H1 (cell line): ENCODE measurements around the gene NEDD4L. TPM values are rescaled to one million over a fixed set of nuclear protein-coding genes. Genes with fewer than 3 reads are reported as not detected.

Source experiments
- CTCF ChIA-PET: fragments of 300-600 bp; sonication (Branson Sonifier 250); formaldehyde crosslinking; loops from one replicate; lab custom pipeline; 2021; ENCODE audit not compliant: partially characterized antibody; lab: Charles Lee
- POLR2A ChIA-PET: fragments of 300-600 bp; sonication (Branson Sonifier 250); formaldehyde crosslinking; loops from one replicate; lab custom pipeline; 2021; ENCODE audit warnings: inconsistent platforms; ENCODE audit not compliant: partially characterized antibody; lab: Charles Lee
- DNase-seq, 2 experiments: peaks; one replicate each; pipeline versions ENCODE4 v3.0.0 to v3.0.0-alpha.2; 2010 to 2022; ENCODE audit warnings: low spot score in 2 of 2, low read depth in 1 of 2, mixed read lengths in 1 of 2
- FAIRE-seq: peaks from 2 replicates; lab custom pipeline; 2011; peaks lifted over from hg19 to GRCh38; lab: Jason Lieb, UNC
- H2AFZ ChIP-seq: 2 replicates; pipeline ENCODE4 v1.8.1; 2012; ENCODE audit warnings: low read length, inconsistent platforms
- H2AK5ac ChIP-seq: 2 replicates; pipeline ENCODE4 v1.6.1; 2013; ENCODE audit warnings: low read depth, low read length
- H2BK120ac ChIP-seq: replicated peaks from 2 replicates; pipeline ENCODE3; 2013; ENCODE audit warnings: low read depth, low read length, inconsistent platforms
- H2BK12ac ChIP-seq: 2 replicates; pipeline ENCODE4 v1.6.1; 2013; ENCODE audit warnings: low read depth, low read length
- H2BK15ac ChIP-seq: 2 replicates; pipeline ENCODE4 v1.6.1; 2013; ENCODE audit warnings: low read length
- H2BK20ac ChIP-seq: 2 replicates; pipeline ENCODE4 v1.6.1; 2013; ENCODE audit warnings: low read length
- H2BK5ac ChIP-seq: 2 replicates; pipeline ENCODE4 v1.6.1; 2013; ENCODE audit warnings: low read depth, low read length
- H3K14ac ChIP-seq: 2 replicates; pipeline ENCODE4 v1.6.1; 2013; ENCODE audit warnings: inconsistent platforms; ENCODE audit not compliant: insufficient read length
- H3K18ac ChIP-seq: 2 replicates; pipeline ENCODE4 v1.6.1; 2013; ENCODE audit warnings: low read length; ENCODE audit errors: extremely low read depth
- H3K23ac ChIP-seq: 2 replicates; pipeline ENCODE4 v1.6.1; 2013; ENCODE audit warnings: inconsistent platforms; ENCODE audit not compliant: insufficient read length
- H3K23me2 ChIP-seq: 2 replicates; pipeline ENCODE4 v1.6.1; 2013; ENCODE audit warnings: low read depth, low read length
- H3K27ac ChIP-seq: 2 replicates; pipeline ENCODE4 v1.6.1; 2011; ENCODE audit warnings: low read depth, low read length, inconsistent platforms
- H3K27me3 ChIP-seq, 4 experiments: replicated peaks in 1 of 4; 1 replicate in 1 of 4; 2 replicates in 3 of 4; pipeline versions ENCODE4 v1.6.1 to v1.8.1; 2011 to 2013; ENCODE audit warnings: low read length in 3 of 4, mild to moderate bottlenecking in 3 of 4, inconsistent platforms in 2 of 4, mixed read lengths in 2 of 4, moderate library complexity in 1 of 4; ENCODE audit not compliant: control insufficient read depth in 3 of 4, insufficient read depth in 3 of 4; ENCODE audit errors: extremely low read depth in 1 of 4
- H3K36me3 ChIP-seq, 4 experiments: 2 replicates each; pipeline versions ENCODE4 v1.6.1 to v1.8.1; 2011 to 2013; ENCODE audit warnings: mild to moderate bottlenecking in 4 of 4, low read length in 3 of 4, moderate library complexity in 2 of 4, control low read depth in 1 of 4, inconsistent platforms in 1 of 4; ENCODE audit not compliant: insufficient read depth in 4 of 4, control insufficient read depth in 2 of 4
- H3K4ac ChIP-seq: replicated peaks from 2 replicates; pipeline ENCODE3; 2013; ENCODE audit warnings: low read length, low read depth, mixed read lengths, inconsistent platforms; ENCODE audit not compliant: insufficient read length
- H3K4me1 ChIP-seq, 4 experiments: replicated peaks in 1 of 4; 1 replicate in 1 of 4; 2 replicates in 3 of 4; pipeline versions ENCODE4 v1.6.1 to v1.8.1; 2011 to 2013; ENCODE audit warnings: low read length in 3 of 4, inconsistent platforms in 2 of 4, mixed read lengths in 1 of 4; ENCODE audit not compliant: insufficient read depth in 4 of 4, control insufficient read depth in 3 of 4
- H3K4me2 ChIP-seq, 2 experiments: 2 replicates each; pipeline versions ENCODE4 v1.6.1 to v1.8.1; 2011 to 2013; ENCODE audit warnings: low read depth in 2 of 2, low read length in 2 of 2, control low read depth in 1 of 2, inconsistent platforms in 1 of 2, mild to moderate bottlenecking in 1 of 2; ENCODE audit not compliant: insufficient read depth in 1 of 2
- H3K4me3 ChIP-seq, 4 experiments: fragments of 200-600, 300-600 bp in 1 of 4; sonication (generic), shearing (Covaris generic), sonication (Bioruptor Twin) in 1 of 4; 2 replicates each; pipeline versions ENCODE4 v1.5.1 to v1.8.1; 2011 to 2016; ENCODE audit warnings: low read length in 4 of 4, low read depth in 3 of 4, control low read depth in 2 of 4, inconsistent platforms in 2 of 4, mild to moderate bottlenecking in 2 of 4, mixed read lengths in 1 of 4, moderate library complexity in 1 of 4; ENCODE audit not compliant: insufficient read depth in 2 of 4; ENCODE audit errors: extremely low read depth in 1 of 4
- H3K56ac ChIP-seq: replicated peaks from 2 replicates; pipeline ENCODE3; 2013; ENCODE audit warnings: low read depth, mild to moderate bottlenecking, mixed read lengths, low read length, inconsistent platforms; ENCODE audit not compliant: insufficient read length
- H3K79me1 ChIP-seq: 2 replicates; pipeline ENCODE4 v1.6.1; 2013; ENCODE audit warnings: low read depth, low read length, control low read depth
- H3K79me2 ChIP-seq, 2 experiments: 2 replicates each; pipeline versions ENCODE4 v1.6.1 to v1.8.1; 2012 to 2013; ENCODE audit warnings: low read length in 2 of 2, mild to moderate bottlenecking in 2 of 2, inconsistent platforms in 1 of 2; ENCODE audit not compliant: insufficient read depth in 2 of 2, control insufficient read depth in 1 of 2
- H3K9ac ChIP-seq, 4 experiments: replicated peaks in 1 of 4; 1 replicate in 1 of 4; 2 replicates in 3 of 4; pipeline versions ENCODE4 v1.6.1 to v1.8.1; 2011 to 2013; ENCODE audit warnings: low read depth in 3 of 4, low read length in 3 of 4, control low read depth in 2 of 4, mild to moderate bottlenecking in 2 of 4, moderate library complexity in 2 of 4, inconsistent platforms in 1 of 4; ENCODE audit errors: extremely low read depth in 1 of 4
- H3K9me3 ChIP-seq, 2 experiments: 2 replicates each; pipeline versions ENCODE4 v1.6.1 to v1.8.1; 2012 to 2013; ENCODE audit warnings: mild to moderate bottlenecking in 2 of 2, moderate library complexity in 2 of 2, control low read depth in 1 of 2, inconsistent platforms in 1 of 2, low read depth in 1 of 2, low read length in 1 of 2, mixed read lengths in 1 of 2; ENCODE audit not compliant: insufficient read depth in 2 of 2
- H4K20me1 ChIP-seq, 2 experiments: replicated peaks in 1 of 2; 2 replicates each; pipeline versions ENCODE3 to v1.8.1; 2011 to 2013; ENCODE audit warnings: inconsistent platforms in 2 of 2, low read length in 2 of 2, mild to moderate bottlenecking in 1 of 2; ENCODE audit not compliant: insufficient read depth in 2 of 2, control insufficient read depth in 1 of 2
- H4K5ac ChIP-seq: 2 replicates; pipeline ENCODE4 v1.6.1; 2013; ENCODE audit warnings: low read length, low read depth, mixed read lengths, inconsistent platforms; ENCODE audit not compliant: insufficient read length
- H4K8ac ChIP-seq: 2 replicates; pipeline ENCODE4 v1.8.0; 2013; ENCODE audit warnings: mild to moderate bottlenecking, moderate library complexity, low read length, inconsistent platforms; ENCODE audit not compliant: insufficient read depth; ENCODE audit errors: extremely low read depth
- H4K91ac ChIP-seq: replicated peaks from 2 replicates; pipeline ENCODE3; 2013; ENCODE audit warnings: low read length, mixed read lengths, inconsistent platforms; ENCODE audit not compliant: insufficient read length
- CTBP2 ChIP-seq: IDR thresholded peaks from 2 replicates; pipeline ENCODE4 v1.7.0; 2011; ENCODE audit warnings: borderline replicate concordance, mild to moderate bottlenecking, moderate library complexity, mixed read lengths, low read length; ENCODE audit not compliant: insufficient read depth, insufficient read length
- KDM1A ChIP-seq: fragments of 200-600, 300-600 bp; sonication (generic); IDR thresholded peaks from 2 replicates; pipeline ENCODE4 v1.7.1; 2016; ENCODE audit warnings: mild to moderate bottlenecking, low read length, borderline replicate concordance
- POLR2A ChIP-seq, 2 experiments: IDR thresholded peaks; 1 replicate in 1 of 2; 2 replicates in 1 of 2; pipeline ENCODE4 v1.6.1; 2011; ENCODE audit warnings: low read depth in 2 of 2, low read length in 2 of 2, mild to moderate bottlenecking in 2 of 2; ENCODE audit errors: control extremely low read depth in 1 of 2
- ZNF274 ChIP-seq: IDR thresholded peaks from 2 replicates; pipeline ENCODE4 v1.7.0; 2012; ENCODE audit warnings: low read length, borderline replicate concordance; ENCODE audit errors: extremely low read depth
- WGBS, 2 experiments: shearing (Covaris generic) in 1 of 2; methylation state at CpG; one replicate each; pipeline versions ENCODE4 v1.1.6 to v1.1.7; 2013 to 2015; ENCODE audit warnings: low lambda C conversion rate in 2 of 2, mixed read lengths in 2 of 2, inconsistent platforms in 1 of 2, low coverage in 1 of 2, missing lambda C conversion rate in 1 of 2; ENCODE audit not compliant: insufficient replicate concordance in 2 of 2, insufficient coverage in 1 of 2, insufficient read length in 1 of 2; ENCODE audit errors: extremely low coverage in 1 of 2, missing lambda C conversion rate in 1 of 2; 5-methylcytosine and 5-hydroxymethylcytosine counted together
- polyA plus RNA-seq, 7 experiments: library from polyadenylated mRNA; depleted of rRNA in 3 of 7; stranded (reverse) in 5 of 7; unstranded in 2 of 7; fragments of >200 nt in 5 of 7; fragments of 200-250 nt in 2 of 7; gene quantifications; 1 replicate in 5 of 7; 2 replicates in 1 of 7; 4 replicates in 1 of 7; pipeline versions ENCODE4 v1.2.1 to v1.2.3, GENCODE V29; 2011 to 2013; ENCODE audit warnings: missing spikeins in 2 of 7, mixed read lengths in 2 of 7
- total RNA-seq: library from RNA; stranded (reverse); fragmentation: NEBNext Ultra II Directional; extraction: Animal tissue kit (Norgen Biotek cat#: 25700); gene quantifications from 2 replicates; pipeline ENCODE4 v1.2.1, GENCODE V29; 2021

The NEDD4L gene
- total and polyA plus RNA-seq, 2 of the 8 experiments (the other 6 are each of a cell fraction or from before 2014, with no cell fraction given) = 37.3 to 69.8 TPM

DNA sequence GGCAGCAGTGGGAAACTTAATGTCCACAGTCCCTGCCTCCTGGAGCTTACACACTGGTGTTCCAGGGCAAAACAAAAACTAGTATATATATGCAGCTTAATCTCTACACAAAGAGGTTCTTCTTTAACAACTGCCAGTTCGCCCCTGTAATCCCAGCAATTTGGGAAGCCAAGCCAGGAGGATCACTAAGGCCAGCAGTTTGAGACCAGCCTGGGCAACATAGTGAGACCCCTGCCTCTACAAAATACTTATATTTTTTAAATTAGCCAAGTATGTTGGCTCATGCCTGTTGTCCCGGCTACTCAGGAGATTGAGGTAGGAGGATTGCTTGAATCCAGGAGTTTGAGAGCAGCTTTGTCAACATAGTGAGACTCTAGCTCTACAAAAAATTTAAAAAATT lies 17.2 kb upstream of the NEDD4L start:
- TF ChIP-seq KDM1A (peak; percentile 62; the same call in 1 of the 2 replicates), CTBP2 (no peak), POLR2A (IDR thresholded peaks at IDR 0.05; ENCODE audit: control extremely low read depth in 1 of 2, low read depth in 2 of 2, low read length in 2 of 2) (no peak), ZNF274 (no peak)
- Histone ChIP-seq H3K36me3 (no peaks in the 10 kb centered on the region), H3K4me3 (no peak overlapping the region), H2AK5ac (no peak overlapping the region), H3K4ac (no peak overlapping the region), H2BK15ac (no peak overlapping the region), H3K18ac (no peak overlapping the region), H2BK12ac (no peak overlapping the region; the same call in 1 of the 2 replicates), H3K23me2 (no peaks in the 10 kb centered on the region), H3K23ac (no peak overlapping the region), H3K14ac (no peak overlapping the region), H3K79me1 (no peaks in the 10 kb centered on the region), H3K9me3 (no peaks in the 10 kb centered on the region), H2BK20ac (no peak overlapping the region), H3K79me2 (no peaks in the 10 kb centered on the region), H2BK120ac (no peak overlapping the region), H4K8ac (no peak overlapping the region), H3K27ac (peak overlapping the region; percentile 52; the same call in 1 of the 2 replicates), H2BK5ac (no peak overlapping the region; the same call in 1 of the 2 replicates), H2AFZ (no peak overlapping the region), H4K91ac (no peak overlapping the region), H3K4me2 (peak overlapping the region; percentile 6 to 43; a peak in 1 of 4 replicates), H3K27me3 (no peaks in the 10 kb centered on the region; a peak in 1 of 7 replicates), H4K20me1 (no peaks in the 10 kb centered on the region), H3K9ac (no peak overlapping the region), H3K56ac (no peak overlapping the region), H4K5ac (no peak overlapping the region), H3K4me1 (peaks cover 0 to 5% (median 3%) of the 10 kb centered on the region in 4 experiments; a peak in 4 of 7 replicates)
- DNase-seq (no peak), FAIRE-seq (no peak)
- CTCF ChIA-PET = interaction anchor here (0.7 to 3.4 kb wide), 6 partner anchors 12 to 145 kb away, joined by 3 to 11 read pairs (median 3); partner anchors contain the start of gene NEDD4L
- POLR2A ChIA-PET = no interaction called here
- WGBS, 2 experiments = 47% methylated on average over 2 of the region's 2 CpGs; no CpG with 5 or more reads in 1 of the 2 experiments
